Bronchial epithelial cell (primary cell): ENCODE data around the gene KDM4C. TPM values are rescaled to one million over a fixed set of nuclear protein-coding genes. Genes with fewer than 3 reads are reported as not detected.

Experiments
- DNase-seq: peaks from one replicate; pipeline ENCODE4 v3.0.0-alpha.2; 2010; ENCODE audit warnings: low read depth
- FAIRE-seq: peaks from 2 replicates; lab custom pipeline; 2011; peaks lifted over from hg19 to GRCh38; lab: Jason Lieb, UNC
- H3K27me3 ChIP-seq: 2 replicates; pipeline ENCODE4 v1.5.1; 2011; ENCODE audit warnings: low read length; ENCODE audit not compliant: control insufficient read depth, insufficient read depth
- H3K36me3 ChIP-seq: 2 replicates; pipeline ENCODE4 v1.5.1; 2011; ENCODE audit warnings: low read length; ENCODE audit not compliant: control insufficient read depth, insufficient read depth
- H3K4me3 ChIP-seq: 2 replicates; pipeline ENCODE4 v1.5.1; 2011; ENCODE audit warnings: mild to moderate bottlenecking, low read depth, low read length, control low read depth
- CTCF ChIP-seq: IDR thresholded peaks from 2 replicates; pipeline ENCODE4 v1.5.1; 2011; ENCODE audit warnings: mild to moderate bottlenecking, moderate library complexity, low read length, control low read depth, inconsistent platforms; ENCODE audit not compliant: insufficient read depth, severe bottlenecking
- total RNA-seq: library from RNA; depleted of rRNA; stranded (reverse); fragments of >200 nt; gene quantifications from 2 replicates; pipeline ENCODE4 v1.2.1, GENCODE V29; 2014

Gene KDM4C
- total RNA-seq, 1 donor from 2014 or later: 36.6 TPM

GRCh38 chr9:6877671-6878161 lies 119.9 kb downstream of the KDM4C start:
- FAIRE-seq (peak; percentile 32), DNase-seq (peak; percentile 63)
- H3K36me3 ChIP-seq: no peaks in the 10 kb centered on the region
- no peaks in the 10 kb centered on the region for H3K27me3 ChIP-seq
- no peak for TF ChIP-seq CTCF
- H3K4me3 ChIP-seq: no peak overlapping the region

DNA sequence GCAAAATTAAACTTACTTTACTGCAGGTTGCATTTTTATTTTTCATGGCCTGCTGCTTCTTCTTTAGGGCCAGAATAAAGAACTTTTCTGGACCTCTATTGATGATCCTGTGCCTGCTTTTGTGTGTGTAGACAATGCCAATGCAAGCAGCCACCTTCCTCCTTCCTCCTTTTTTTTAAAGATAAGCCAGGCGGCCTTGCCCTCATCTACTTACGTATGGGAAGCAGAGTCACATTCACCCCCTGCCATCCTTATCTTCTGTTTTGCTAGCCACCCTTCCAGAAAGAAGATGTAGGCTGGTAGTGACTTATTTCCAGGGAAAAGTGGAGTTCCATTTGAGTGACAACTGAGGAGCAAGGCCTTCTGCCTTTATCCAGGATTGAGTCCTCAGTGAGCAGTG lies 122.9 kb downstream of the KDM4C start:
- Histone ChIP-seq H3K36me3 (no peaks in the 10 kb centered on the region), H3K4me3 (no peak overlapping the region), H3K27me3 (no peaks in the 10 kb centered on the region)
- no peak for DNase-seq
- FAIRE-seq: no peak
- no peak for TF ChIP-seq CTCF

DNA sequence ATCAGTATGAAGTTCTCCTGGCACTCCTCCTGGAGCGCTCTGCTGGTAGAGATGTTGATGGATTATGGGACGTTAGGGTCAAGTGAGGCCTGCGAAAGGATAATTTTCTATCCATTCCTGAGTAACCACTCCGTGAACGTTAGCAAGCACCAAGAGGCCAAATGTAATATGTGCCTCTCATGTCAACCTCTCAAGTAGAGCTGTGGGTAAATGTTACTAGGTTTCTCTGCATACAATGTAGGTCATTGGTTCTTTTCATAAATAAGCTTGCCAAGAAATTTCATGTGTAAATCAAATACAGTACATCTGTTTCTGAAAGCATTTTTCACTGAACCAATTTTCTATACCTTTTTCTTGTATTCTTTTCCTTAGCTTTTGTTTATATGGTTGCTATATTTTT lies 126.3 kb downstream of the KDM4C start:
- H3K27me3 ChIP-seq: no peaks in the 10 kb centered on the region
- H3K4me3 ChIP-seq: no peak overlapping the region
- TF ChIP-seq CTCF: no peak
- no peaks in the 10 kb centered on the region for H3K36me3 ChIP-seq
- no peak for DNase-seq
- FAIRE-seq: no peak

DNA sequence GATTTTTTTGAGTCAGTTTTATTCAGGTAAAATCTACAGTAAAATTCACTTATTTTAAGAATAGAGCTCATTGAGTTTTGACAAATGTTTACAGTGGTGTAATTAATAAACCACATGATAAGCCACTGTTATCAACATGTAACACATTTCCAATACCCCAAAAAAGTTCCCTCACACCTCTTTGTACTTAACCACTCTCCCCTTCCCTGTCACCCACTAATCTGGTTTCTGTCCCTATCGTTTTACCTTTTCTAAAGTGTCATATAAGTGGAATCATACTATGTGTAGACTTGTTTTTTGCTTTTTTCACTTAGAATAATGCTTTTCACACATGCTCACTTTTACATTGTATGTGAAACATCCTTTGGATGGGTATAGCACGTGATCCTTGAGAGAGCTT lies 127.2 kb downstream of the KDM4C start:
- H3K36me3 ChIP-seq: no peaks in the 10 kb centered on the region
- TF ChIP-seq CTCF: no peak
- no peak overlapping the region for H3K4me3 ChIP-seq
- FAIRE-seq: no peak
- no peak for DNase-seq
- H3K27me3 ChIP-seq: no peaks in the 10 kb centered on the region

DNA sequence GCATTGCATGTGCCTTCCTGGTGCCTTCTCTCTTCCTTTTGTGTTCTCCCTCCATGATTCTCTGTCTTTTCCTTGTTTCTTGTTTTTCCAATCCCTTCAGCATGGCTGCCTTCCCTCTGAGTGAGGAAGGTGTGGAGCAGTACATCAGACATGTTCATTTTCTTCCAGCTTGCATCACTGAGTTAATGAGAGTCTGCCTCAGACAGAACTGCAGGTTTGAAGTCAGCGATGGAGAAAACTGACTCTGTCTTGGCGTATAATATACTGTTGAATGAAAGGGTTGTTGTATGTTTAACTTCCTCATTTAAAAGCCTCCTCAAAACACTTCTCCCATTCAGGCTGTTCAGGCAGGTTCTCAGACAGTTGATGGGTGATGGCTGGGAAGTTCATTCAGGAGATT lies 129.3 kb downstream of the KDM4C start:
- no peak for TF ChIP-seq CTCF
- H3K36me3 ChIP-seq: no peaks in the 10 kb centered on the region
- no peak overlapping the region for H3K4me3 ChIP-seq
- DNase-seq (no peak), FAIRE-seq (no peak)
- H3K27me3 ChIP-seq: no peaks in the 10 kb centered on the region

DNA sequence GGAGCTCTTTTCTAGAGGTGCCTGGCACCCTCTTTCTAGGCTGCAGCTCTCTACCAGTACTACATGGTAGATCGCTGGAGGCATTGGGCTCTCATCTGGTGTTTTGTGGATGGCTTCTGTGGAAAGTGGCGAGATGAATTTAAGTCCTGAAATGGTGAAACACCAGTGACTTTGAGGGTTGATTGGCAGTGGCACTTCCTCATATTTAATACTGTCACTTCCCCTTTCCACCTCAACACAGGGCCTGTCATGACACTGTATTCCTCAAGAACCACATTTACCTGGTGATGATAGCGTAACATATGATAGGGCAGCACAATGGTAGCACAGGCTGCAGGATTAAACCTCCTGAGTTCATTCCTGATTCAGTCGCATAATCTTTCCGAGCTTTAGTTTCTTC lies 132.1 kb downstream of the KDM4C start:
- FAIRE-seq: no peak

More for the DNA sequence above, 132.1 kb downstream of the KDM4C start:
- peaks cover 2% of the 10 kb centered on the region for H3K36me3 ChIP-seq
- H3K4me3 ChIP-seq: no peak overlapping the region
- H3K27me3 ChIP-seq: no peaks in the 10 kb centered on the region
- no peak for DNase-seq
- TF ChIP-seq CTCF: no peak
